ENCODE measurements around the gene ZNF740. TPM values are rescaled to one million over a fixed set of nuclear protein-coding genes. Genes with fewer than 3 reads are reported as not detected.
"Not testable (repeated sequence)": the region's sequence is repeated elsewhere in the genome, so short reads cannot be mapped to it uniquely, and the experiment has no call there.

The ZNF740 gene
- total RNA-seq, 1 donor from 2014 or later: 39.6 TPM

GRCh38 chr12:53160000-53160399, 20.5 kb upstream of the ZNF740 start:
- no peak overlapping the region for H3K27ac Mint-ChIP-seq (ENCODE audit: unreplicated experiment)
- peaks cover 13% of the 10 kb centered on the region for H3K36me3 Mint-ChIP-seq (ENCODE audit: unreplicated experiment)
- DNase-seq (ENCODE audit: extremely low spot score, unreplicated experiment): peak; percentile 79
- peaks cover 6% of the 10 kb centered on the region for H3K4me1 Mint-ChIP-seq (ENCODE audit: unreplicated experiment)
- H3K9me3 Mint-ChIP-seq (ENCODE audit: unreplicated experiment): no peaks in the 10 kb centered on the region
- H3K27me3 Mint-ChIP-seq (ENCODE audit: unreplicated experiment): no peaks in the 10 kb centered on the region
- H3K4me3 Mint-ChIP-seq (ENCODE audit: unreplicated experiment): no peak overlapping the region
- no peak for TF ChIP-seq CTCF (IDR thresholded peaks at IDR 0.05)

- no peak for TF ChIP-seq CTCF (IDR thresholded peaks at IDR 0.05)
- Mint-ChIP-seq H3K4me3 (ENCODE audit: unreplicated experiment) (no peak overlapping the region), H3K9me3 (ENCODE audit: unreplicated experiment) (no peaks in the 10 kb centered on the region), H3K36me3 (ENCODE audit: unreplicated experiment) (peaks cover 14% of the 10 kb centered on the region), H3K27me3 (ENCODE audit: unreplicated experiment) (no peaks in the 10 kb centered on the region), H3K27ac (ENCODE audit: unreplicated experiment) (no peak overlapping the region), H3K4me1 (ENCODE audit: unreplicated experiment) (peaks cover 4% of the 10 kb centered on the region)
- peak; percentile 73 for DNase-seq (ENCODE audit: extremely low spot score, unreplicated experiment)
Observed at GRCh38 chr12:53160673-53161072, 19.8 kb upstream of the ZNF740 start.

- Mint-ChIP-seq H3K4me1 (ENCODE audit: unreplicated experiment) (peaks cover 4% of the 10 kb centered on the region), H3K27ac (ENCODE audit: unreplicated experiment) (no peak overlapping the region), H3K9me3 (ENCODE audit: unreplicated experiment) (no peaks in the 10 kb centered on the region), H3K27me3 (ENCODE audit: unreplicated experiment) (no peaks in the 10 kb centered on the region), H3K4me3 (ENCODE audit: unreplicated experiment) (no peak overlapping the region), H3K36me3 (ENCODE audit: unreplicated experiment) (peaks cover 17% of the 10 kb centered on the region)
- peak; percentile 65 for DNase-seq (ENCODE audit: extremely low spot score, unreplicated experiment)
- no peak for TF ChIP-seq CTCF (IDR thresholded peaks at IDR 0.05)
Observed at GRCh38 chr12:53161119-53161911, 19.2 kb upstream of the ZNF740 start.

GRCh38 chr12:53163008-53163407, 17.5 kb upstream of the ZNF740 start:
- not testable (repeated sequence) for H3K4me1 Mint-ChIP-seq (ENCODE audit: unreplicated experiment); H3K27ac Mint-ChIP-seq (ENCODE audit: unreplicated experiment); H3K9me3 Mint-ChIP-seq (ENCODE audit: unreplicated experiment); H3K27me3 Mint-ChIP-seq (ENCODE audit: unreplicated experiment); DNase-seq (ENCODE audit: extremely low spot score, unreplicated experiment); H3K4me3 Mint-ChIP-seq (ENCODE audit: unreplicated experiment)
- H3K36me3 Mint-ChIP-seq (ENCODE audit: unreplicated experiment): peaks cover 16% of the 10 kb centered on the region

- no peak for TF ChIP-seq CTCF (IDR thresholded peaks at IDR 0.05)
- no peaks in the 10 kb centered on the region for H3K4me1 Mint-ChIP-seq (ENCODE audit: unreplicated experiment)
- no peaks in the 10 kb centered on the region for H3K9me3 Mint-ChIP-seq (ENCODE audit: unreplicated experiment)
- no peak for DNase-seq (ENCODE audit: extremely low spot score, unreplicated experiment)
- H3K27me3 Mint-ChIP-seq (ENCODE audit: unreplicated experiment): no peaks in the 10 kb centered on the region
- peaks cover 35% of the 10 kb centered on the region for H3K36me3 Mint-ChIP-seq (ENCODE audit: unreplicated experiment)
- H3K4me3 Mint-ChIP-seq (ENCODE audit: unreplicated experiment): no peak overlapping the region
- no peak overlapping the region for H3K27ac Mint-ChIP-seq (ENCODE audit: unreplicated experiment)
Observed at GRCh38 chr12:53166837-53167236, 13.7 kb upstream of the ZNF740 start.
